Measurements from ENCODE around the gene MYADM.

- TF ChIP-seq HCFC1 (IDR thresholded peaks at IDR 0.05; ENCODE audit: low read depth, low read length): no peak
- TF ChIP-seq POLR2A (IDR thresholded peaks at IDR 0.05; ENCODE audit: insufficient read depth in 1 of 2, low read depth in 2 of 2, low read length in 2 of 2): no peak
- no peak for TF ChIP-seq ZFP41 (CRISPR knock-in tag; IDR thresholded peaks at IDR 0.05; ENCODE audit: borderline replicate concordance)
- TF ChIP-seq ZBTB33 (CRISPR knock-in tag; IDR thresholded peaks at IDR 0.05): no peak
- TF ChIP-seq ATF3 (CRISPR knock-in tag; IDR thresholded peaks at IDR 0.05): no peak
- peak; percentile 74 for TF ChIP-seq CTCF (CRISPR knock-in tag; IDR thresholded peaks at IDR 0.05)
- no peak for TF ChIP-seq STAT6 (CRISPR knock-in tag; IDR thresholded peaks at IDR 0.05; ENCODE audit: borderline replicate concordance)
- TF ChIP-seq CHD2 (IDR thresholded peaks at IDR 0.05; ENCODE audit: low read depth, low read length): no peak
- no peak for TF ChIP-seq RAD51 (IDR thresholded peaks at IDR 0.05; ENCODE audit: borderline replicate concordance)
- TF ChIP-seq NFE2L2 (IDR thresholded peaks at IDR 0.05; ENCODE audit: low read length): no peak
Measured at GRCh38 chr19:53881482-53882390, 14.1 kb downstream of the MYADM start, which contains the start of gene PRKCG.

Data from HepG2 (cell line).